H9 (cell line): ENCODE results near the gene RIC8A. TPM values are rescaled to one million over a fixed set of nuclear protein-coding genes. Genes with fewer than 3 reads are reported as not detected.

Source experiments
- DNase-seq: peaks from one replicate; pipeline ENCODE4 v3.0.0-alpha.2; 2017
- H2AFZ ChIP-seq: one replicate; pipeline ENCODE4 v1.6.1; 2013; ENCODE audit warnings: mild to moderate bottlenecking, low read length, control low read depth, moderate library complexity
- H2AK5ac ChIP-seq: 2 replicates; pipeline ENCODE4 v1.6.1; 2013; ENCODE audit warnings: low read length, control low read depth, mixed read lengths; ENCODE audit not compliant: insufficient read length
- H2BK120ac ChIP-seq: one replicate; pipeline ENCODE4 v1.6.1; 2013; ENCODE audit warnings: low read depth, mild to moderate bottlenecking, low read length, control low read depth, inconsistent platforms; ENCODE audit not compliant: poor library complexity, severe bottlenecking
- H2BK12ac ChIP-seq: 2 replicates; pipeline ENCODE4 v1.6.1; 2013; ENCODE audit warnings: low read length, control low read depth, mixed read lengths, low read depth; ENCODE audit not compliant: insufficient read length
- H2BK15ac ChIP-seq: 2 replicates; pipeline ENCODE4 v1.6.1; 2013; ENCODE audit warnings: low read depth, low read length, control low read depth
- H2BK20ac ChIP-seq: one replicate; pipeline ENCODE4 v1.6.1; 2013; ENCODE audit warnings: low read depth, mild to moderate bottlenecking, low read length, control low read depth, inconsistent platforms; ENCODE audit not compliant: poor library complexity, severe bottlenecking
- H2BK5ac ChIP-seq: 2 replicates; pipeline ENCODE4 v1.6.1; 2013; ENCODE audit warnings: low read length, control low read depth, mixed read lengths; ENCODE audit not compliant: insufficient read length
- H3K14ac ChIP-seq: 2 replicates; pipeline ENCODE4 v1.6.1; 2013; ENCODE audit warnings: low read length, control low read depth; ENCODE audit not compliant: insufficient read depth
- H3K18ac ChIP-seq: 2 replicates; pipeline ENCODE4 v1.6.1; 2013; ENCODE audit warnings: low read depth, mild to moderate bottlenecking, mixed read lengths, low read length, control low read depth; ENCODE audit not compliant: insufficient read length
- H3K23ac ChIP-seq: 2 replicates; pipeline ENCODE4 v1.6.1; 2013; ENCODE audit warnings: low read length, control low read depth, mixed read lengths, low read depth; ENCODE audit not compliant: insufficient read length
- H3K23me2 ChIP-seq: 2 replicates; pipeline ENCODE4 v1.6.1; 2013; ENCODE audit warnings: low read depth, mild to moderate bottlenecking, mixed read lengths, low read length, control low read depth; ENCODE audit not compliant: insufficient read length, poor library complexity, severe bottlenecking
- H3K27ac ChIP-seq: 2 replicates; pipeline ENCODE4 v1.5.1; 2013; ENCODE audit warnings: low read length, control low read depth, mixed read lengths, low read depth; ENCODE audit not compliant: insufficient read length
- H3K27me3 ChIP-seq: 2 replicates; pipeline ENCODE4 v1.6.1; 2013; ENCODE audit warnings: low read length, control low read depth, inconsistent platforms; ENCODE audit not compliant: insufficient read depth
- H3K4ac ChIP-seq: 2 replicates; pipeline ENCODE4 v1.6.1; 2013; ENCODE audit warnings: low read depth, mild to moderate bottlenecking, control low read depth, inconsistent platforms, low read length, moderate library complexity
- H3K4me1 ChIP-seq: 2 replicates; pipeline ENCODE4 v1.6.1; 2013; ENCODE audit warnings: low read length, control low read depth, inconsistent platforms; ENCODE audit not compliant: insufficient read depth
- H3K4me2 ChIP-seq: 2 replicates; pipeline ENCODE4 v1.6.1; 2013; ENCODE audit warnings: low read length, control low read depth, mixed read lengths; ENCODE audit not compliant: insufficient read length, insufficient read depth
- H3K56ac ChIP-seq: 2 replicates; pipeline ENCODE4 v1.6.1; 2013; ENCODE audit warnings: low read depth, mild to moderate bottlenecking, mixed read lengths, low read length, control low read depth; ENCODE audit not compliant: insufficient read length
- H3K79me1 ChIP-seq: 2 replicates; pipeline ENCODE4 v1.6.1; 2013; ENCODE audit warnings: low read depth, mild to moderate bottlenecking, moderate library complexity, low read length, control low read depth, inconsistent platforms; ENCODE audit not compliant: insufficient read depth, poor library complexity, severe bottlenecking
- H3K79me2 ChIP-seq: 2 replicates; pipeline ENCODE4 v1.6.1; 2013; ENCODE audit warnings: low read length, control low read depth, inconsistent platforms; ENCODE audit not compliant: insufficient read depth
- H3K9ac ChIP-seq: 2 replicates; pipeline ENCODE4 v1.6.1; 2013; ENCODE audit warnings: low read length, control low read depth, mixed read lengths; ENCODE audit not compliant: insufficient read length; ENCODE audit errors: extremely low read depth
- H3K9me3 ChIP-seq: one replicate; pipeline ENCODE4 v1.6.1; 2013; ENCODE audit warnings: low read depth, low read length, inconsistent platforms; ENCODE audit not compliant: control insufficient read depth
- H3T11ph ChIP-seq: one replicate; pipeline ENCODE4 v1.6.1; 2013; ENCODE audit warnings: mild to moderate bottlenecking, low read length, control low read depth, inconsistent platforms
- H4K20me1 ChIP-seq: one replicate; pipeline ENCODE4 v1.6.1; 2013; ENCODE audit not compliant: control insufficient read depth, insufficient read length, insufficient read depth
- H4K5ac ChIP-seq: 2 replicates; pipeline ENCODE4 v1.6.1; 2013; ENCODE audit warnings: low read depth, mild to moderate bottlenecking, mixed read lengths, low read length, control low read depth; ENCODE audit not compliant: insufficient read length
- H4K8ac ChIP-seq: replicated peaks from 2 replicates; pipeline ENCODE4 v1.6.1; 2013; ENCODE audit warnings: low read length, control low read depth, mixed read lengths, low read depth; ENCODE audit not compliant: insufficient read length
- H4K91ac ChIP-seq: 2 replicates; pipeline ENCODE4 v1.6.1; 2013; ENCODE audit warnings: low read depth, mild to moderate bottlenecking, moderate library complexity, mixed read lengths, low read length, control low read depth; ENCODE audit not compliant: insufficient read length
- H3K27ac Mint-ChIP-seq, 3 experiments: 2 replicates in 2 of 3; 3 replicates in 1 of 3; pipeline ENCODE4 v1.8.0; 2020 to 2021; ENCODE audit warnings: mixed read lengths in 3 of 3, mild to moderate bottlenecking in 1 of 3, moderate library complexity in 1 of 3
- H3K27me3 Mint-ChIP-seq: 2 replicates; pipeline ENCODE4 v1.8.0; 2021; ENCODE audit warnings: low read depth, mild to moderate bottlenecking, moderate library complexity, mixed read lengths
- H3K36me3 Mint-ChIP-seq, 3 experiments: 2 replicates in 2 of 3; 3 replicates in 1 of 3; pipeline ENCODE4 v1.8.0; 2020 to 2021; ENCODE audit warnings: low read depth in 3 of 3, mixed read lengths in 3 of 3; ENCODE audit not compliant: insufficient read depth in 1 of 3
- H3K4me1 Mint-ChIP-seq, 2 experiments: 2 replicates each; pipeline ENCODE4 v1.8.0; 2020; ENCODE audit warnings: mixed read lengths in 2 of 2
- H3K4me3 Mint-ChIP-seq, 2 experiments: 2 replicates in 1 of 2; 3 replicates in 1 of 2; pipeline ENCODE4 v1.8.0; 2020 to 2021; ENCODE audit warnings: mild to moderate bottlenecking in 2 of 2, mixed read lengths in 2 of 2, moderate library complexity in 1 of 2
- H3K9me3 Mint-ChIP-seq, 2 experiments: 2 replicates in 1 of 2; 3 replicates in 1 of 2; pipeline ENCODE4 v1.8.0; 2020; ENCODE audit warnings: mild to moderate bottlenecking in 2 of 2, mixed read lengths in 2 of 2, moderate library complexity in 1 of 2
- WGBS: extraction: QIAGEN DNeasy Blood & Tissue Kit; methylation state at CpG from one replicate; pipeline ENCODE4 v1.1.7; 2013; ENCODE audit warnings: missing lambda C conversion rate, low lambda C conversion rate, mixed read lengths; ENCODE audit not compliant: insufficient read length; ENCODE audit errors: extremely low coverage; 5-methylcytosine and 5-hydroxymethylcytosine counted together
- total RNA-seq: library from RNA; stranded (reverse); gene quantifications from 2 replicates; pipeline ENCODE4 v1.2.1, GENCODE V29; 2021
- TF ChIP-seq, protein P1 (sequence below): fragments of 200-600 bp; sonication (generic); conservative IDR thresholded peaks from 3 replicates; pipeline ENCODE4 v1.8.0; 2021; ENCODE audit warnings: antibody characterized with exemption, mild to moderate bottlenecking

The RIC8A gene
- total RNA-seq, 1 experiment from 2014 or later = 94.9 TPM

DNA sequence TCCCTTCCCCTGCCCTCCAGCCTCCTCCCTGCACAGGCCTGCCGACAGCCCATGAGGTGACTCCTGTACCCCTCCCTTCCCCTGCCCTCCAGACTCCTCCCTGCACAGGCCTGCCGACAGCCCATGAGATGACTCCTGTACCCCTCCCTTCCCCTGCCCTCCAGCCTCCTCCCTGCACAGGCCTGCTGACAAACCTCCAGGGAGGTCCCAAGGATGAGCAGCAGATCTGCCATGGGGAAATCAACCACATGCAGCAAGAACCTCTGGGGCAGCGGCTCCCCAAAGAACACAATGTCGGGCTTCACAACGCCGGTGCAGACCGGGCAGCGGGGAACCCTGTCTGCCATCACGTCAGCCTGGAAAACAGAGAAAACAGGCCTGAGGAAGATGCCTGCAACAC lies 16.4 kb downstream of the RIC8A start:
- Histone ChIP-seq H2AFZ (no peak overlapping the region), H3K23me2 (no peaks in the 10 kb centered on the region), H4K5ac (no peak overlapping the region), H3K23ac (no peak overlapping the region), H2BK15ac (no peak overlapping the region), H3K4ac (no peak overlapping the region), H4K8ac (no peak overlapping the region), H2BK5ac (no peak overlapping the region), H3T11ph (no peak overlapping the region), H3K4me1 (no peaks in the 10 kb centered on the region), H2BK12ac (no peak overlapping the region), H3K27ac (no peak overlapping the region), H3K4me2 (no peak overlapping the region), H3K79me1 (no peaks in the 10 kb centered on the region), H3K27me3 (no peaks in the 10 kb centered on the region), H3K14ac (no peak overlapping the region), H2BK20ac (no peak overlapping the region), H4K91ac (no peak overlapping the region), H4K20me1 (no peaks in the 10 kb centered on the region), H2BK120ac (no peak overlapping the region), H3K56ac (no peak overlapping the region), H3K9me3 (no peaks in the 10 kb centered on the region), H3K18ac (no peak overlapping the region), H2AK5ac (no peak overlapping the region), H3K79me2 (no peaks in the 10 kb centered on the region), H3K9ac (no peak overlapping the region)
- no peak overlapping the region for H3K27ac Mint-ChIP-seq
- peaks cover 1% of the 10 kb centered on the region; the same call in 1 of the 2 replicates for H3K27me3 Mint-ChIP-seq
- H3K4me1 Mint-ChIP-seq = no peaks in the 10 kb centered on the region
- TF ChIP-seq, protein P1, sequence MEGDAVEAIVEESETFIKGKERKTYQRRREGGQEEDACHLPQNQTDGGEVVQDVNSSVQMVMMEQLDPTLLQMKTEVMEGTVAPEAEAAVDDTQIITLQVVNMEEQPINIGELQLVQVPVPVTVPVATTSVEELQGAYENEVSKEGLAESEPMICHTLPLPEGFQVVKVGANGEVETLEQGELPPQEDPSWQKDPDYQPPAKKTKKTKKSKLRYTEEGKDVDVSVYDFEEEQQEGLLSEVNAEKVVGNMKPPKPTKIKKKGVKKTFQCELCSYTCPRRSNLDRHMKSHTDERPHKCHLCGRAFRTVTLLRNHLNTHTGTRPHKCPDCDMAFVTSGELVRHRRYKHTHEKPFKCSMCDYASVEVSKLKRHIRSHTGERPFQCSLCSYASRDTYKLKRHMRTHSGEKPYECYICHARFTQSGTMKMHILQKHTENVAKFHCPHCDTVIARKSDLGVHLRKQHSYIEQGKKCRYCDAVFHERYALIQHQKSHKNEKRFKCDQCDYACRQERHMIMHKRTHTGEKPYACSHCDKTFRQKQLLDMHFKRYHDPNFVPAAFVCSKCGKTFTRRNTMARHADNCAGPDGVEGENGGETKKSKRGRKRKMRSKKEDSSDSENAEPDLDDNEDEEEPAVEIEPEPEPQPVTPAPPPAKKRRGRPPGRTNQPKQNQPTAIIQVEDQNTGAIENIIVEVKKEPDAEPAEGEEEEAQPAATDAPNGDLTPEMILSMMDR = no peak
- H3K4me3 Mint-ChIP-seq = no peak overlapping the region
- DNase-seq = no peak
- no CpG with 5 or more reads among the region's 9 CpGs for WGBS
- H3K9me3 Mint-ChIP-seq = no peaks in the 10 kb centered on the region
- H3K36me3 Mint-ChIP-seq = peaks cover 0 to 9% (median 8%) of the 10 kb centered on the region in 3 experiments; a peak in 4 of 7 replicates
